Omental fat pad (tissue), 4 donors: ENCODE measurements around the gene TBC1D2B. TPM values are rescaled to one million over a fixed set of nuclear protein-coding genes. Genes with fewer than 3 reads are reported as not detected.

Experiments
- ATAC-seq: fragments of 150-250 bp; one replicate; pipeline ENCODE4 v1.9.1; 2016; ENCODE audit warnings: mild to moderate bottlenecking, moderate library complexity; ENCODE audit not compliant: low FRiP score
- DNase-seq: peaks from one replicate; pipeline ENCODE4 v3.0.0-alpha.2; 2019; ENCODE audit warnings: low spot score
- total RNA-seq, 4 donors: library from RNA; depleted of rRNA; stranded (reverse); fragments of >200 nt; gene quantifications; one replicate each; pipeline ENCODE4 v1.1.0, GENCODE V29; 2016
- TF ChIP-seq, protein P1 (sequence below), 3 donors: fragments of 450-650 bp; IDR thresholded peaks; one replicate each; pipeline ENCODE4 v1.5.1; 2016 to 2017; ENCODE audit warnings: antibody characterized with exemption in 3 of 3, mild to moderate bottlenecking in 3 of 3, moderate library complexity in 2 of 3

Gene TBC1D2B
- total RNA-seq, result 100 to 1,000 TPM in 2 of 4 donors, 10 to 100 TPM in 2; 50.3 to 134 (median 95.5) TPM

GRCh38 chr15:78077053-78077870 is at the start of gene TBC1D2B:
Gene TBC1D2B, minus strand, starts transcription at chr15:78077711. Its CDS starts 59 bp downstream, at chr15:78077652.
- peak; percentile 36 for DNase-seq
- ATAC-seq, result peak; percentile 74
- TF ChIP-seq, protein P1, sequence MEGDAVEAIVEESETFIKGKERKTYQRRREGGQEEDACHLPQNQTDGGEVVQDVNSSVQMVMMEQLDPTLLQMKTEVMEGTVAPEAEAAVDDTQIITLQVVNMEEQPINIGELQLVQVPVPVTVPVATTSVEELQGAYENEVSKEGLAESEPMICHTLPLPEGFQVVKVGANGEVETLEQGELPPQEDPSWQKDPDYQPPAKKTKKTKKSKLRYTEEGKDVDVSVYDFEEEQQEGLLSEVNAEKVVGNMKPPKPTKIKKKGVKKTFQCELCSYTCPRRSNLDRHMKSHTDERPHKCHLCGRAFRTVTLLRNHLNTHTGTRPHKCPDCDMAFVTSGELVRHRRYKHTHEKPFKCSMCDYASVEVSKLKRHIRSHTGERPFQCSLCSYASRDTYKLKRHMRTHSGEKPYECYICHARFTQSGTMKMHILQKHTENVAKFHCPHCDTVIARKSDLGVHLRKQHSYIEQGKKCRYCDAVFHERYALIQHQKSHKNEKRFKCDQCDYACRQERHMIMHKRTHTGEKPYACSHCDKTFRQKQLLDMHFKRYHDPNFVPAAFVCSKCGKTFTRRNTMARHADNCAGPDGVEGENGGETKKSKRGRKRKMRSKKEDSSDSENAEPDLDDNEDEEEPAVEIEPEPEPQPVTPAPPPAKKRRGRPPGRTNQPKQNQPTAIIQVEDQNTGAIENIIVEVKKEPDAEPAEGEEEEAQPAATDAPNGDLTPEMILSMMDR (IDR thresholded peaks at IDR 0.05), result no peak

DNA sequence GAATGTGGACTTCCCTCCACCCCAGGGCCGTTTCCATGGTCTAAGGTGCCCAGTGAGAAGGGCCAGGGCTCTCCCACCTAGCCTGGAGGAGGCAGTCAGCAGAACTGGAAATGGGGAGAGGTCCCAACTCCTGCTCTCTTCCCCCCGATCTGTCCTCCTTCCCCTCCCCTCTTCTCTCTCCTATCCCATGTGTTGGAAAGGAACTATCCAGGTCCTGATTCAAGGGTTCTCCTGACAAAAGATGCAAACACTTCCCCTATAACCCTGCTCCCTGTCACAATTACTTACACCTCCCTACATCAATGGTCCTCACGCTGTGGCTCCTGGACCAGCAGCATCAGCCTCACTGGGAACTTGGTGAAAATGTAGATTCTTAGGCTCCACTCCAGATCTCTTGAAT is 47.8 kb upstream of the TBC1D2B start:
- TF ChIP-seq, protein P1 (IDR thresholded peaks at IDR 0.05), result no peak
- ATAC-seq, result no peak
- no peak for DNase-seq

DNA sequence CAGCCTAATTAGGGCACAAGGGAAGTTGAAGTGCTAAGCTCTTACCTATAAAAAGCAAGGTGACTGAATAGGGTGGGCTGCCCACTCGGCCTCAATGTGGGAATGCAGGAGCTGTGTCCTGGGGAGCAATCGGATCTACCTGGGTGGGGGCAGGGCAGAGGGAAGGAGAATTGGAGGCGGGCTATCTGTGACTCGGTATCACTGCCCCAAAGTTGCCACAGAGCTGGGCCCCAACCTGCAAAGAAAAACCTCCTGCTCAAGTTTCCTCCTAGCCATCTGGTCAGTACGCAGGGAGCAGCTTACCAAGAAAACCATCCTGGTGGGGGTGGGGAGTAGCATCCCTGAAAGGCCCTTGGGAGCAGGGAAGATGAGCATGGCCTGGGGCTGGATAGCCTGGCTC is 43.0 kb upstream of the TBC1D2B start:
- TF ChIP-seq, protein P1 (IDR thresholded peaks at IDR 0.05), result no peak
- no peak for ATAC-seq
- DNase-seq, result no peak

DNA sequence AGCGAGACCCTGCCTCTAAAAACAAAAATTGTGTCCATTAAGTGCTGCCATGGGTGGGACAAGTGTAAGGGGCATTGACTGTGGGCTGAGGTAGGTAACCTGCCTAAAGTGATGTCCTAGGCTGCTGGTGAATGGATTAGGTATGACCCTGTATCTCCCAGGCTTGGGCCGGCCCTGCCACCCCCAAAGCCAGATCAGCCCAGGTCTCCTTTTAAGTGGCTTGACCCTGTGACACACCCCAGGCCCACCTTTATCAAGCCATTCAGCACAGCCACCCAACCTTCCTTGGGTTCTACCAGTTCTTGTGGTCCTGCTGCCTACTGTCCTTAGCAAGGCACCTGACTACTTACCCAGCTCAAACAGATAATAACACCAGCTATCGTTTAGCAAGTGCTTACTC is 35.0 kb upstream of the TBC1D2B start:
- DNase-seq, result no peak
- TF ChIP-seq, protein P1 (IDR thresholded peaks at IDR 0.05), result no peak
- ATAC-seq, result no peak

- DNase-seq (no peak), ATAC-seq (no peak)
- TF ChIP-seq, protein P1 (IDR thresholded peaks at IDR 0.05), result no peak
Measured at GRCh38 chr15:78111788-78112187, 34.3 kb upstream of the TBC1D2B start.

- DNase-seq (no peak), ATAC-seq (no peak)
- TF ChIP-seq, protein P1 (IDR thresholded peaks at IDR 0.05), result no peak
Measured at GRCh38 chr15:78110916-78111475, 33.5 kb upstream of the TBC1D2B start.

DNA sequence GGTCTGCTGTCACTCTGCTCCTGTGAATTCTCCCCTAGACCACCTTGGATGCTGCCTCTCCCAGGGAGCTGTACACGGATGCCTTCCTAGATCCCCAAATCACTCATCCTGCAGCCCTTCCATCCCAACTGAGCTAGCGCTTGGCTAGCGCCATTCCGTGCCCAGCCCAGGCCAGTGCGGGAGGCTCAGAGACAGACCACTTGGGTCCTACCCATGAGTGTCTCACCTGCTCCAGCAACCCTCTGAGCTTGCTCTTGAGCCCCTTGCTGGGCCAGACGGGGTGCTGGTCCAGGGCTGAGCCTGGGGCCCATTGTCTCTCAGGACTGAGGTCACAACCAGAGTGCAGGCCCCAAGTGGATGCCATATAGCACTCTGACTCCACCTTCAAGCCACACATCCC is 32.6 kb upstream of the TBC1D2B start:
- no peak for DNase-seq
- no peak for ATAC-seq
- TF ChIP-seq, protein P1 (IDR thresholded peaks at IDR 0.05), result no peak
